Heart left ventricle (tissue), 16 donors: ENCODE results near the gene PLEKHA4. TPM values are rescaled to one million over a fixed set of nuclear protein-coding genes. Genes with fewer than 3 reads are reported as not detected.

Source experiments
- ATAC-seq, 4 donors: fragments of 200-7000 bp; cut with Tn5 transposase; one replicate each; pipeline ENCODE4 v1.9.1; 2020 to 2022; ENCODE audit warnings: moderate library complexity in 4 of 4, mild to moderate bottlenecking in 3 of 4, moderate number of reproducible peaks in 1 of 4
- DNase-seq, 5 donors: peaks; one replicate each; pipeline ENCODE4 v3.0.0-alpha.2; 2020
- H3K27ac ChIP-seq, 12 donors: fragments of 200-600 bp; sonication (generic) in 4 of 12; one replicate each; pipeline versions ENCODE4 v1.5.0 to v1.8.0; 2016 to 2022; ENCODE audit warnings: mild to moderate bottlenecking in 2 of 12
- H3K27me3 ChIP-seq, 9 donors: fragments of 200-600 bp; sonication (generic) in 2 of 9; one replicate each; pipeline versions ENCODE4 v1.5.1 to v1.8.0; 2016 to 2022; ENCODE audit warnings: mild to moderate bottlenecking in 3 of 9
- H3K36me3 ChIP-seq, 9 donors: fragments of 200-600 bp; sonication (generic) in 2 of 9; one replicate each; pipeline versions ENCODE4 v1.5.0 to v1.8.0; 2018 to 2022; ENCODE audit warnings: mild to moderate bottlenecking in 2 of 9
- H3K4me1 ChIP-seq, 12 donors: fragments of 200-600 bp; sonication (generic) in 4 of 12; one replicate each; pipeline versions ENCODE4 v1.5.0 to v1.8.0; 2016 to 2022; ENCODE audit warnings: mild to moderate bottlenecking in 3 of 12
- H3K4me3 ChIP-seq, 12 donors: fragments of 200-600 bp; sonication (generic) in 4 of 12; one replicate each; pipeline versions ENCODE4 v1.5.0 to v1.8.0; 2017 to 2022; ENCODE audit warnings: mild to moderate bottlenecking in 9 of 12, moderate library complexity in 4 of 12
- H3K9me3 ChIP-seq, 12 donors: fragments of 200-600 bp; sonication (generic) in 4 of 12; one replicate each; pipeline versions ENCODE4 v1.5.0 to v1.8.0; 2016 to 2022; ENCODE audit warnings: mild to moderate bottlenecking in 1 of 12
- POLR2A ChIP-seq, 2 donors: fragments of 450-650 bp; IDR thresholded peaks; one replicate each; pipeline ENCODE4 v1.6.1; 2017; ENCODE audit warnings: antibody characterized with exemption in 2 of 2, mild to moderate bottlenecking in 2 of 2, moderate library complexity in 2 of 2
- WGBS, 4 donors: extraction: QIAGEN DNeasy Blood & Tissue Kit in 2 of 4; methylation state at CpG; one replicate each; pipeline versions ENCODE4 v1.1.5 to v1.1.7; 2013 to 2018; 5-methylcytosine and 5-hydroxymethylcytosine counted together
- intact Hi-C, 10 donors: fragments of 100-400 bp; cut with DNase I; formaldehyde crosslinking; loops; one replicate each; pipeline versions ENCODE4 v1.11.1 to v1.14.2; 2022
- polyA plus RNA-seq, 2 donors: library from polyadenylated mRNA; stranded (reverse); fragments of 200-250 nt; gene quantifications; one replicate each; pipeline ENCODE4 v1.2.3, GENCODE V29; 2013
- total RNA-seq, 9 donors: library from RNA; depleted of rRNA in 2 of 9; stranded (reverse); fragments of >200 nt in 2 of 9; fragmentation: NEBNext Ultra II Directional in 3 of 9; extraction: Animal tissue kit (Norgen Biotek cat#: 25700) in 3 of 9; gene quantifications; one replicate each; pipeline versions ENCODE4 v1.1.0 to v1.2.4, GENCODE V29; 2016 to 2023
- TF ChIP-seq, protein P1 (sequence below), 12 donors: fragments of 200-600 bp; sonication (generic) in 4 of 12; IDR thresholded peaks; one replicate each; pipeline versions ENCODE4 v1.5.0 to v1.8.0; 2018 to 2022; ENCODE audit warnings: antibody characterized with exemption in 12 of 12, mild to moderate bottlenecking in 5 of 12
- donor health status: ischemic (EF 13 %, LVEDD 7.1; RV severe dilation, severe dysfunction).
- donor health status: healthy with polysubstance abuse.
- donor health status: DM: no; HTN: yes; CAD: no.
- donor health status: DM: no; HTN: no; CAD: no.
- donor health status: ischemic (EF 25% LVEDD 6.9; RV normal size, moderate dysfunction).
- donor health status: ischemic (EF 25% LVEDD 5.7; RV mildly dilated, moderate dysfunction).
- donor health status: healthy.
- donor health status: DM: yes; HTN: yes; CAD: no.
- donor health status: ischemic (EF 35%, LVEDD 5.7; RV mildly dilated, moderate dysfunction).
- donor health status: nonischemic (EF 11% LVEDD 7.7; RV severe dilation, severe dysfunction).
- donor health status: DM: yes; HTN: yes; CAD: no.
- donor health status: PGD.
- donor health status: ischemic (EF 29% LVEDD 5.4; RV normal size, mild dysfunction).
- donor health status: nonischemic (EF 23%, LVEDD 6.1; RV moderate dilation, normal function).

PLEKHA4 gene
- total and polyA plus RNA-seq, 11 donors, result 7.5 to 66.9 (median 28.6) TPM

GRCh38 chr19:48833977-48834376 is 34.4 kb downstream of the PLEKHA4 start:
- TF ChIP-seq, protein P1, sequence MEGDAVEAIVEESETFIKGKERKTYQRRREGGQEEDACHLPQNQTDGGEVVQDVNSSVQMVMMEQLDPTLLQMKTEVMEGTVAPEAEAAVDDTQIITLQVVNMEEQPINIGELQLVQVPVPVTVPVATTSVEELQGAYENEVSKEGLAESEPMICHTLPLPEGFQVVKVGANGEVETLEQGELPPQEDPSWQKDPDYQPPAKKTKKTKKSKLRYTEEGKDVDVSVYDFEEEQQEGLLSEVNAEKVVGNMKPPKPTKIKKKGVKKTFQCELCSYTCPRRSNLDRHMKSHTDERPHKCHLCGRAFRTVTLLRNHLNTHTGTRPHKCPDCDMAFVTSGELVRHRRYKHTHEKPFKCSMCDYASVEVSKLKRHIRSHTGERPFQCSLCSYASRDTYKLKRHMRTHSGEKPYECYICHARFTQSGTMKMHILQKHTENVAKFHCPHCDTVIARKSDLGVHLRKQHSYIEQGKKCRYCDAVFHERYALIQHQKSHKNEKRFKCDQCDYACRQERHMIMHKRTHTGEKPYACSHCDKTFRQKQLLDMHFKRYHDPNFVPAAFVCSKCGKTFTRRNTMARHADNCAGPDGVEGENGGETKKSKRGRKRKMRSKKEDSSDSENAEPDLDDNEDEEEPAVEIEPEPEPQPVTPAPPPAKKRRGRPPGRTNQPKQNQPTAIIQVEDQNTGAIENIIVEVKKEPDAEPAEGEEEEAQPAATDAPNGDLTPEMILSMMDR (IDR thresholded peaks at IDR 0.05), result no peak
- TF ChIP-seq POLR2A (IDR thresholded peaks at IDR 0.05), result no peak
- Histone ChIP-seq H3K4me1 (peaks cover 0 to 19% (median 10%) of the 10 kb centered on the region in 12 donors), H3K36me3 (peaks cover 0 to 17% (median 5%) of the 10 kb centered on the region in 9 donors), H3K4me3 (no peak overlapping the region), H3K27ac (no peak overlapping the region), H3K27me3 (peaks cover 0 to 4% (median 0%) of the 10 kb centered on the region in 9 donors), H3K9me3 (no peaks in the 10 kb centered on the region)
- WGBS, 4 donors, result 76 to 80% (median 77%) methylated on average over 5 of the region's 5 CpGs
- intact Hi-C loops, result loop anchor here in 6 of 10 donors (1.0 to 10.0 kb wide), 5 partner anchors 37 to 189 kb away; partner anchors contain the start of genes NTN5 (in 4 of the 6) and CA11 (in 2 of the 6)
- DNase-seq (no peak), ATAC-seq (no peak)

DNA sequence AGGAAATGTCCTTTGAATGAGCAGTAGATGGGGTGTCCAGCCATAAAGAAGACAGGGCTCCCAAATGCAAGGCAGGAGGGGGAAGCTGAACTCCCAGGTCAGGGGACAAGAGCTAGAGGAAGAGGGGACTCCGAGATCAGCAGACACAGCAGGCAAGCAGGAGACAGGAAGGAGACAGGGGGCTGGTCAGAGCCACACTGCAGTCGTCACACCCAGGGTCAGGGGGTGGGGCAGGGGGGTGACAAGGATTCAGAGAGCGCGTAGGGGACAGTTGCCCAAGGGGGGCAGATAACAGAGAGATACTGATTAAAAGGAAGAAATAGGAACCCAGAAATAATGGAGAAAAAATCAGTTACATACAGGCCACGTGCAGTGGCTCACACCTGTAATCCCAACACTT is 35.4 kb downstream of the PLEKHA4 start:
- no peak for TF ChIP-seq POLR2A (IDR thresholded peaks at IDR 0.05)
- TF ChIP-seq, protein P1 (IDR thresholded peaks at IDR 0.05), result no peak
- no peak overlapping the region for H3K27ac ChIP-seq
- no peak overlapping the region for H3K4me3 ChIP-seq
- WGBS, 4 donors, result 66 to 83% (median 75%) methylated on average over 5 of the region's 5 CpGs
- no peaks in the 10 kb centered on the region for H3K9me3 ChIP-seq
- peaks cover 0 to 19% (median 10%) of the 10 kb centered on the region in 12 donors for H3K4me1 ChIP-seq
- DNase-seq (no peak), ATAC-seq (no peak)
- peaks cover 0 to 21% (median 5%) of the 10 kb centered on the region in 9 donors for H3K36me3 ChIP-seq
- H3K27me3 ChIP-seq, result peaks cover 0 to 4% (median 0%) of the 10 kb centered on the region in 9 donors
- intact Hi-C loops, result loop anchor here in 4 of 10 donors (5.0 to 10.0 kb wide), 3 partner anchors 36 to 188 kb away; partner anchors contain the start of genes NTN5 (in 4 of the 4) and CA11 (in 2 of the 4)

DNA sequence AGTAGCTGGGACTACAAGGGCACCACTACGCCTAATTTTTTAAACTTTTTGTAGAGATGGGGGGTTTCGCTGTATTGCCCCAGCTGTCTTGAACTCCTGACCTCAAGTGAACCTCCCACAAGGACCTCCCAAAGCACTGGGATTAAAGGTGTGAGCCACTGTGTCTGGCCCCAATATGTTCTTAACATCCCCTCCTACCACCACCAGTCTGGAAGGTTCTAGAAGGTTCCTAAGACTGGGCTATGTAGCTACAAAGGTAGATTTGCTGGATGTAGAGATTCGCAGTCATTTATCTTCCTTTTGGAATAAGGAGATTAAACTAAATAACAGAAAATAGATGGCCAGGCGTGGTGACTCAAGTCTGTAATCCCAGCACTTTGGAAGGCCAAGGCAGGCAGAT is 37.5 kb downstream of the PLEKHA4 start:
- peaks cover 0 to 7% (median 2%) of the 10 kb centered on the region in 12 donors for H3K4me1 ChIP-seq
- H3K27me3 ChIP-seq, result no peaks in the 10 kb centered on the region
- 93 to 98% (median 97%) methylated on average over 4 of the region's 4 CpGs for WGBS, 4 donors
- ATAC-seq (no peak), DNase-seq (no peak)
- no peaks in the 10 kb centered on the region for H3K9me3 ChIP-seq
- no peak overlapping the region for H3K4me3 ChIP-seq
- intact Hi-C loops, result loop anchor here in 4 of 10 donors (5.0 to 10.0 kb wide), 3 partner anchors 34 to 186 kb away; partner anchors contain the start of genes NTN5 (in 4 of the 4) and CA11 (in 2 of the 4)
- no peak overlapping the region for H3K27ac ChIP-seq
- H3K36me3 ChIP-seq, result peaks cover 0 to 23% (median 5%) of the 10 kb centered on the region in 9 donors
- TF ChIP-seq, protein P1 (IDR thresholded peaks at IDR 0.05), result no peak
- TF ChIP-seq POLR2A (IDR thresholded peaks at IDR 0.05), result no peak

DNA sequence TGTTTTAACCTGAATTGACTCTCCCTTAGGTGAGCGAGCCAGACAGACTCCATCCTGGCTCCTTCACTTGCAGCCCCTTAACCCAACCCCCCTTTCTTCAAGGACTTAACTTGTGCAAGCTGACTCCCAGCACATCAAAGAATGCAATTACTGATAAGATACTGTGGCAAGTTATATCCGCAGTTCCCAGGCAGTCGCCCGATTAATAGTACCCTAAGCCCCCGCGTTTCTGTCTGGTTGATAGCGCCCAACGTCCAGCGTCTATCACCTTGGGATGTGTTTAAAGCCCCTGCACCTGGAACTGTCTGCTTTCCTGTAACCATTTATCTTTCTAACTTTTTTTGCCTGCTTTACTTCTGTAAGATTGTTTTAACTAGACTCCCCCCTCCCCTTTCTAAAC is 38.3 kb downstream of the PLEKHA4 start:
- TF ChIP-seq, protein P1 (IDR thresholded peaks at IDR 0.05), result no peak
- no peak for TF ChIP-seq POLR2A (IDR thresholded peaks at IDR 0.05)
- Histone ChIP-seq H3K36me3 (peaks cover 0 to 23% (median 5%) of the 10 kb centered on the region in 9 donors), H3K4me1 (no peaks in the 10 kb centered on the region), H3K27ac (no peak overlapping the region), H3K27me3 (no peaks in the 10 kb centered on the region), H3K4me3 (no peak overlapping the region), H3K9me3 (no peaks in the 10 kb centered on the region)
- WGBS, 4 donors, result 68 to 75% (median 70%) methylated on average over 9 of the region's 9 CpGs
- DNase-seq (no peak), ATAC-seq (no peak)
- intact Hi-C loops, result loop anchor here in 4 of 10 donors (5.0 to 10.0 kb wide), 3 partner anchors 33 to 185 kb away; partner anchors contain the start of genes NTN5 (in 4 of the 4) and CA11 (in 2 of the 4)
